ENCODE data around the gene ETV3.

DNA sequence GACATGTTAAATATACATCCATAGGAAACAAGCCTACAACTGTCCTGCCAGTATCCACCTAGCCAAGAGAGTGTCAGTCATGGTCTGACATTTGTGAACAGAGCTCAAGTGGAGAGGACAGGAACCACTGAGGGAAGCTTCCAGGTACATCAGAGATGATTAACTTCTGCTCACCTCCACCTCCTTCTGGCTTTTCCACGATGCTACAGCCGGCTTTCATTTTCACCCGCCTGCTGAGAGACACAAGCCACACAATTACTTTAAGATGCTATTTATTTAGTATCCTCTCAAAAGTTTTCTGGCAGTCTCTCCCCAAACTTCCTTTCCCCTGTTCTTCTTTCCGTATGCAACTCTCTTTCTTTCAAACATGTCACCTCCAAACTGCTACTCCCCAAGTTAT lies 2.1 kb downstream of the ETV3 start:
- TF ChIP-seq, protein P1, sequence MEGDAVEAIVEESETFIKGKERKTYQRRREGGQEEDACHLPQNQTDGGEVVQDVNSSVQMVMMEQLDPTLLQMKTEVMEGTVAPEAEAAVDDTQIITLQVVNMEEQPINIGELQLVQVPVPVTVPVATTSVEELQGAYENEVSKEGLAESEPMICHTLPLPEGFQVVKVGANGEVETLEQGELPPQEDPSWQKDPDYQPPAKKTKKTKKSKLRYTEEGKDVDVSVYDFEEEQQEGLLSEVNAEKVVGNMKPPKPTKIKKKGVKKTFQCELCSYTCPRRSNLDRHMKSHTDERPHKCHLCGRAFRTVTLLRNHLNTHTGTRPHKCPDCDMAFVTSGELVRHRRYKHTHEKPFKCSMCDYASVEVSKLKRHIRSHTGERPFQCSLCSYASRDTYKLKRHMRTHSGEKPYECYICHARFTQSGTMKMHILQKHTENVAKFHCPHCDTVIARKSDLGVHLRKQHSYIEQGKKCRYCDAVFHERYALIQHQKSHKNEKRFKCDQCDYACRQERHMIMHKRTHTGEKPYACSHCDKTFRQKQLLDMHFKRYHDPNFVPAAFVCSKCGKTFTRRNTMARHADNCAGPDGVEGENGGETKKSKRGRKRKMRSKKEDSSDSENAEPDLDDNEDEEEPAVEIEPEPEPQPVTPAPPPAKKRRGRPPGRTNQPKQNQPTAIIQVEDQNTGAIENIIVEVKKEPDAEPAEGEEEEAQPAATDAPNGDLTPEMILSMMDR (IDR thresholded peaks at IDR 0.05; ENCODE audit: insufficient read depth, low read length, poor library complexity, severe bottlenecking), result no peak
- TF ChIP-seq EZH2phosphoT487 (conservative IDR thresholded peaks at IDR 0.05; ENCODE audit: low read length), result no peak
